HS-27A (cell line): ENCODE measurements around the gene FIGN.

Experiments used
- DNase-seq: peaks from one replicate; pipeline ENCODE4 v3.0.0-alpha.2; 2012; ENCODE audit warnings: low read depth, missing footprints

The FIGN gene, protein sequence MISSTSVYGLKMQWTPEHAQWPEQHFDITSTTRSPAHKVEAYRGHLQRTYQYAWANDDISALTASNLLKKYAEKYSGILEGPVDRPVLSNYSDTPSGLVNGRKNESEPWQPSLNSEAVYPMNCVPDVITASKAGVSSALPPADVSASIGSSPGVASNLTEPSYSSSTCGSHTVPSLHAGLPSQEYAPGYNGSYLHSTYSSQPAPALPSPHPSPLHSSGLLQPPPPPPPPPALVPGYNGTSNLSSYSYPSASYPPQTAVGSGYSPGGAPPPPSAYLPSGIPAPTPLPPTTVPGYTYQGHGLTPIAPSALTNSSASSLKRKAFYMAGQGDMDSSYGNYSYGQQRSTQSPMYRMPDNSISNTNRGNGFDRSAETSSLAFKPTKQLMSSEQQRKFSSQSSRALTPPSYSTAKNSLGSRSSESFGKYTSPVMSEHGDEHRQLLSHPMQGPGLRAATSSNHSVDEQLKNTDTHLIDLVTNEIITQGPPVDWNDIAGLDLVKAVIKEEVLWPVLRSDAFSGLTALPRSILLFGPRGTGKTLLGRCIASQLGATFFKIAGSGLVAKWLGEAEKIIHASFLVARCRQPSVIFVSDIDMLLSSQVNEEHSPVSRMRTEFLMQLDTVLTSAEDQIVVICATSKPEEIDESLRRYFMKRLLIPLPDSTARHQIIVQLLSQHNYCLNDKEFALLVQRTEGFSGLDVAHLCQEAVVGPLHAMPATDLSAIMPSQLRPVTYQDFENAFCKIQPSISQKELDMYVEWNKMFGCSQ

DNA sequence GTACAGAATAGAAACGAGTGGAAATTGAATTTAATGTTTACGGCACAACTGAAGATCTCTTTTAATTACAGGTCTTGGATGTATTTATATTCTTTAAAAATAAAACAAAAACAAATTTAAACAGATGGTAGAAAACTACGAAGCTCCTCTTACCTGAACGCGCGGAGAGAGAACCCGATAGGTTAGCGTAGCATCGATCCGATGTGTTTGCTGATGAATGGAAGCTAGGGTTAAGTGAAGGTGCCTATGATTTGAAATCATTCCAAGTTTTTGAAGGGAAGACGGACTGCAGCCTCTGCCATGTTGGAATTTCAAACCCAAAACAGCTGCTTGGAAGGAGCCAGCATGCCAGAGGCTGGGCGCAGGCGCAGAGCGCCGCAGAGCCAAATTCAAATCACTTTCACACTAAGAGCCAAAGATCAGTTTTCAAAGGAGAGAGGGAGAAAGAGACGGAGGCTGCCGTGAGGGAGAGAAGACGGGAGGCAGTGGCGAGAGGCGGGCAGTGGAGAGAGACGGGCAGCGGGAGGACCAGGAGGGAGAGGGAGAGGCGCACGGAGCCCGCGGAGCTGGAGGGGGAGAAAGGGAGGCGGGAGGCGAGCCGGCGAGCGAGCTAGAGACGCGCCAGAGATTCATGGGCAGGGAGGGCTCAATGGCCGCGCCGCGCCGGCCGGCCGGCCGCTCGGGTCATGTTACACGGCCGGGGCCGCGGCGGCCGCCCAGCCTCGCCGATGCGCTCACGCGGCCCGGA is at the start of gene FIGN:
TSS of gene FIGN (minus strand) at position 324 of the 748 bp plus-strand sequence. CDS start 1,081 bp downstream, outside the sequence.
- DNase-seq: peak; percentile 66

- DNase-seq: no peak
Measured at GRCh38 chr2:163785162-163785561, 49.4 kb upstream of the FIGN start.

GRCh38 chr2:163779970-163780597 is 44.3 kb upstream of the FIGN start:
- no peak for DNase-seq

DNA sequence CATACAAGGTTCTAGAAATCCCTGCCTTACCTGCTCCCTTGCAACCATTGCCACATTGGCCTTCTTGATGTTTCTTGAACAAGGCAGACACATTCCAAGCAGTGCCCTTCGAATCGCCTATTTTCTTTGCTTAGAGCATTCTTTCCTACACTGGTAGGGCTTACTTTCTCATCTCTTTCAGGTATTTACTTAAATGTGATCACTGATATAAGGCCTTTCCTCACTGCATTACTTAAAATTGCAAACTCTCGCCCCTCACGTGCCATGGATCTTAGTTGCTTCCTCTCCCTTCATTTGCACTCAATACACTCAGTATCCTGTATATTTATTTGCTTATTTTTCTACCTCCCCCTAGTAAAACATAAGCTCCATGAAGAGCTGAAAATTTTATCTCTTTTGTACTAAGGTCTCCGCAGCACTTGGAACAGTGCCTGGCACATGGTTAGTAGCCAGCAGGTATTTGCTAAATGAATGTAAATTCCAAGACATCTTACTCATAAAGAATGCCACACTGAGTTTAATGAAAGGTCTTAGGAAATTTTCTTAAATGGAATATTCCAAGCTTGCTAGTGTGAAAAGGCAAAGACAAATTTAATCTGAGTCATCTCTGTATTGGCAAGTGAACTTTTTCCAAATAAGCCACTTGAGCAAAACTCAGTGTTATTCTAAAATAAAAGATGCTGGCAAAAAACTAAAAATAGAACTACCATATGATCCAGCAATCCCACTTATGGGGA is 42.4 kb upstream of the FIGN start:
- peak; percentile 71 for DNase-seq

- no peak for DNase-seq
Measured at GRCh38 chr2:163775304-163775703, 39.5 kb upstream of the FIGN start.

- DNase-seq: peak; percentile 35
Measured at GRCh38 chr2:163774862-163775261, 39.1 kb upstream of the FIGN start.

DNA sequence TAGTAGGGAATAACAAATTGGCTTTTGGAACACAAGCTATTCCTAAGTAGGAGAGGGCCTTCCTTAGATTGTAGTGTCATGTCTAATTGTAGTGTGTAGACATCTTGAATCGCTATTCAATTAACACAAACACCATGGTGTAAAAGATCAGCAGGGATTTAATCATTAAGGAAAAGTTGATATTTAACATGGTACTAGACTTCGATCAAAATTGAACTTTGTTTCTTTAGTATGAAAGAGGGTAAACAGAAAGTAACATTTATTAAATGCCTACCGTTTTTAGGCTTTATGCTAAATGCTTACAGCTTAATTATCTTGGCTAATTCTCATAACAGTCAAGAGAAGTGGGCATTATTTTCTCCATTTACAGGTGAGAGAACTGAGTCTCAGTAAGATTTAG is 37.5 kb upstream of the FIGN start:
- DNase-seq: no peak

- DNase-seq: no peak
Measured at GRCh38 chr2:163771596-163771995, 35.8 kb upstream of the FIGN start.

DNA sequence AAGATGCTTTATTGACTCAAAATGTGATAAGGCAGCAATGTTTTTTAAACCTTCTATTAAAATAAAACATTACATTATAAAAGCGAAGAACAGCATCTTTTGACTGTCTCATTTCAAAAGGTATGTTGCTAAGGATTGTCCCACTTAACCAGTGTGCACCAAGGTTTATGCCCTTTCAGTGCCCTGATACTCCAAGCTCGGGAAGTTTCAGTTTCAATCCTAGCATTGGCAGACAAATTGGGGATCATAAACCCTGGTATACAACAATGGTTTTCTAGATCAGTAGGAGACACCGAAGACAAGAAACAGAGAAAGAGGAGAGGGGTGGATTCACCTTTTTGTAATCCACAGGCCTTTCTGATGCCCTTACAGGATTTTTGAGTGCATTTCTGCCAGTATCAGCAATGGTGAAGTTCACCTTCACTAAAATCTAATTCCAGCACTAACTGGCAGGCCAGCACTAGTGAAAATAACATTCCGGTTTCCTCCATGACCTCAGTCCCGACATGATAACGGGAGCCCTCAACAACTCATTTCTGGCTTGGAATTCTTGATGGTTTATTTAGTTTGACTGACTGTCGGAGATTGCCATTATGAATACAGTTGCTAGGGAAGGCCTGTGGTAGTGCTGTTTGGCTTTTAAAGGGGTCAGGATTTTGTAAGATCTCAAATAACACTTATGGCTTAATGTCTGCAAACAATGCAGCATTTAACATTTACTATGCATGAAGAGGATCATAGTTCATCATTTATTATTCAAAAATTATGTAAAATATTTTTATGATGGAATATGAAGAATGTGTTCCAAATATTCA is 33.3 kb upstream of the FIGN start:
- DNase-seq: no peak

GRCh38 chr2:163767097-163767496 is 31.3 kb upstream of the FIGN start:
- DNase-seq: no peak

DNA sequence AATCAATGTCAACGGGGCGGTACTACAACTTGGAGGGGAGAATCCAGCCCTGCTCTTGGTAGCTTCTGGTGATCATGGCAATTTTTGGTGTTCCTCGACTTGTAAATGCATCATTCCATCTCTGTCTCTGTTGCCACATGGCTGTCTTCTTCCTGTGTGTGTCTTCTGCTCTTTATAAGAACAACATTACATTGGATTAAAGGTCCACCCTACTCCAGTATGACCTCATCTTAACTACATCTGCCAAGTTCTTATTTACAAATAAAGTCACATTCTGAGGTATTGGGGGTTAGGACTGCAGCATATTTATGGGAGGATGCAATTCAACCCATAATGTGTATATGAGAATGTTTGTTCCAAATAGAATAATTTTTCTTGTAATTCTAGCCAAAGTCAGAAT is 28.8 kb upstream of the FIGN start:
- no peak for DNase-seq

- DNase-seq: no peak
Measured at GRCh38 chr2:163759013-163759412, 23.2 kb upstream of the FIGN start.

- DNase-seq: no peak
Measured at GRCh38 chr2:163757814-163758213, 22.0 kb upstream of the FIGN start.

- DNase-seq: no peak
Measured at GRCh38 chr2:163756588-163756987, 20.8 kb upstream of the FIGN start.

GRCh38 chr2:163755366-163755765 is 19.6 kb upstream of the FIGN start:
- no peak for DNase-seq

DNA sequence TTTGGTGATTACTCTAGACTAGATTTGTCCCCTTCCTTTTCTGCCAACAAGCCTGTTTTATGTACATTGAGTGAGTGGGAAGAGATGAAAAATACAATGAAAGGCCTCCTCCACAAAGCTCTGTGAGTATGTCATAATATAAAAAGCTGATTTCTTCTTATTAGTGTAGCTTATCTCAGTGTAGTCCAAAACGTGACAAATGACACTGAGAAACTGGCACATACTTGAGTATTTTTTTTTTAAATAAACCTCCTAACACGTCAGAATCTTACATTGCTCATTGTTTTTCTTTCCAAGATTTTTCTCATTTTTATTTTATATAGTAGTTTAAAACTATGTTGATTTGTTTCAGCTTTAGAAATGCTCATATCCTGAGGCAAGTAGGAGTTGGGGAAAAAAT is 17.9 kb upstream of the FIGN start:
- no peak for DNase-seq

- no peak for DNase-seq
Measured at GRCh38 chr2:163752267-163752666, 16.5 kb upstream of the FIGN start.

- no peak for DNase-seq
Measured at GRCh38 chr2:163751696-163752095, 15.9 kb upstream of the FIGN start.

GRCh38 chr2:163748420-163748819 is 12.6 kb upstream of the FIGN start:
- DNase-seq: no peak

- DNase-seq: no peak
Measured at GRCh38 chr2:163741435-163741834, 5.6 kb upstream of the FIGN start.

- no peak for DNase-seq
Measured at GRCh38 chr2:163737563-163737962, 1.8 kb upstream of the FIGN start.
